ENCODE results near the gene ACBD6.

ACBD6 gene

DNA sequence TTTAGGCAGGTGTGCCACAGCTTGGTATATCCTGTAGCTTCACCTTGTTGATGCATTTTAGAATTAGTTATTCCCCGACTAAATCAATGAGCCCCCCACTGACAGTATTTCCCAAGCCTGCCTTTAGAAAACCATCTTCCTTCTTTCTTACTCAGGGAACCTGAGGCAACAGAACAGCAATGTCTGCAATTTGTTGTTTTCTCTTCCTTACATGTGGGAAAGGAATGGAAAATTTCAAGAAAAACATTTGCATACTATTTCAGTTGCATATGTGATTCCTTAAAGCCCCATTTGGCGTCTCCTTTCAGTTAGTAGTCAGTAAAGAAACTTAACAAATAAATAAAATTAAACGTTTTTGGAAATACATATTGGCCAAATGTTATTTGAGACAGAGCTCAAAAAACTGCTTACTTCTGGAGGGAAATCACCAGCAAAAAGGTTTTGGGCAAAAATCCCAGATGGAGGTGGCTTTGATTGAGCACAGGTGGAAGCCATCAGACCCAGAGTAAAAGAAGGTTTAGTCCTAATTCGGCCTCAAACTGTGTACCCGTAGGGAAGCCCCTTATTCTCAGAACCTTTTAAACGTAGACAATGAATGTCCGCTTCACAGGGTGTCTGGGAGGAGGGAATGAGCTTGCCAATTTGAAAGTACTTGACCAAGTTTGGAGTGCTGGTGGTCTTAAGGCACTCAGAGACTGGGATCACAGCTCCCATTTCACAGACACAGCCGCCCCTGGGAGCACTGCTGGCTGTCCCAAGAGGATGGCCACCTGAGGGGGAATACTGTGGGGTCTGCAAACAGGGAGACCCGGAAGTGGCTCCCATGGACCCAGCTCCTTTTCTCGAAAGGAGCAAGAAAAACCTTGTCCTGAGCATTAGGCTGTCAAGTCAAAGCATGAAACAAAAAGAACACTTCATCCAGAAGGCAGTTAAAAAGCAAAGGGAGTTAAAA, 263.0 kb downstream of the ACBD6 start:
- no peak overlapping the region for H3K4me3 ChIP-seq (ENCODE audit: low read length)
- DNase-seq (ENCODE audit: low read depth, low spot score), result no peak

GRCh38 chr1:180238675-180239074, 263.7 kb downstream of the ACBD6 start:
- no peak overlapping the region for H3K4me3 ChIP-seq (ENCODE audit: low read length)
- no peak for DNase-seq (ENCODE audit: low read depth, low spot score)
